ENCODE measurements around the gene ARHGAP21.

ARHGAP21 gene

GRCh38 chr10:24533981-24534380 is 189.7 kb downstream of the ARHGAP21 start:
- DNase-seq (ENCODE audit: low spot score) = no peak
